Adipocyte (in vitro differentiated cells): ENCODE measurements around the gene LIPG.
"Not testable (repeated sequence)": the region's sequence is repeated elsewhere in the genome, so short reads cannot be mapped to it uniquely, and the experiment has no call there.

ENCODE experiments used
- DNase-seq: peaks from one replicate; pipeline ENCODE4 v3.0.0-alpha.2; 2015; ENCODE audit warnings: low read depth
- H3K27me3 ChIP-seq: replicated peaks from 2 replicates; pipeline ENCODE4 v1.7.0; 2013; ENCODE audit warnings: mild to moderate bottlenecking, low read length, moderate library complexity; ENCODE audit not compliant: control insufficient read depth, insufficient read depth
- H3K36me3 ChIP-seq: 2 replicates; pipeline ENCODE4 v1.7.0; 2013; ENCODE audit warnings: low read length, mild to moderate bottlenecking, moderate library complexity; ENCODE audit not compliant: control insufficient read depth, insufficient read depth, severe bottlenecking
- H3K4me1 ChIP-seq: 2 replicates; pipeline ENCODE4 v1.7.0; 2013; ENCODE audit warnings: mild to moderate bottlenecking, low read length, moderate library complexity; ENCODE audit not compliant: control insufficient read depth, insufficient read depth
- H3K4me3 ChIP-seq: 2 replicates; pipeline ENCODE4 v1.7.0; 2013; ENCODE audit warnings: mild to moderate bottlenecking, low read length, moderate library complexity
- H3K9ac ChIP-seq: 2 replicates; pipeline ENCODE4 v1.7.0; 2013; ENCODE audit warnings: mild to moderate bottlenecking, low read length, moderate library complexity
- H3K9me3 ChIP-seq: 2 replicates; pipeline ENCODE4 v1.7.0; 2013; ENCODE audit warnings: mild to moderate bottlenecking, low read length, moderate library complexity; ENCODE audit not compliant: control insufficient read depth

LIPG gene

GRCh38 chr18:49564518-49564834 lies 2.6 kb downstream of the LIPG start:
- Histone ChIP-seq H3K9ac (no peak overlapping the region), H3K4me3 (no peak overlapping the region), H3K36me3 (no peaks in the 10 kb centered on the region), H3K9me3 (no peaks in the 10 kb centered on the region), H3K4me1 (peaks cover 27% of the 10 kb centered on the region), H3K27me3 (peaks cover 16% of the 10 kb centered on the region)
- no peak for DNase-seq

- peaks cover 15% of the 10 kb centered on the region for H3K27me3 ChIP-seq
- peaks cover 27% of the 10 kb centered on the region for H3K4me1 ChIP-seq
- no peak overlapping the region for H3K9ac ChIP-seq
- no peak for DNase-seq
- H3K9me3 ChIP-seq: no peaks in the 10 kb centered on the region
- no peaks in the 10 kb centered on the region for H3K36me3 ChIP-seq
- no peak overlapping the region for H3K4me3 ChIP-seq
Observed at GRCh38 chr18:49565101-49565500, 3.2 kb downstream of the LIPG start.

GRCh38 chr18:49565612-49566011 lies 3.8 kb downstream of the LIPG start:
- peaks cover 27% of the 10 kb centered on the region for H3K4me1 ChIP-seq
- peaks cover 10% of the 10 kb centered on the region for H3K27me3 ChIP-seq
- H3K4me3 ChIP-seq: no peak overlapping the region
- no peaks in the 10 kb centered on the region for H3K9me3 ChIP-seq
- no peaks in the 10 kb centered on the region for H3K36me3 ChIP-seq
- no peak overlapping the region for H3K9ac ChIP-seq
- DNase-seq: peak; percentile 35

GRCh38 chr18:49566217-49566770 lies 4.4 kb downstream of the LIPG start:
- peaks cover 3% of the 10 kb centered on the region for H3K27me3 ChIP-seq
- DNase-seq: no peak
- no peaks in the 10 kb centered on the region for H3K9me3 ChIP-seq
- H3K36me3 ChIP-seq: no peaks in the 10 kb centered on the region
- no peak overlapping the region for H3K4me3 ChIP-seq
- peaks cover 22% of the 10 kb centered on the region for H3K4me1 ChIP-seq
- no peak overlapping the region for H3K9ac ChIP-seq

- Histone ChIP-seq H3K9me3 (no peaks in the 10 kb centered on the region), H3K27me3 (no peaks in the 10 kb centered on the region), H3K4me1 (peaks cover 17% of the 10 kb centered on the region), H3K4me3 (no peak overlapping the region), H3K36me3 (no peaks in the 10 kb centered on the region), H3K9ac (no peak overlapping the region)
- no peak for DNase-seq
Observed at GRCh38 chr18:49566985-49567384, 5.1 kb downstream of the LIPG start.

GRCh38 chr18:49569724-49570123 lies 7.9 kb downstream of the LIPG start:
- Histone ChIP-seq H3K9me3 (no peaks in the 10 kb centered on the region), H3K4me1 (peaks cover 11% of the 10 kb centered on the region), H3K4me3 (no peak overlapping the region), H3K9ac (no peak overlapping the region), H3K36me3 (no peaks in the 10 kb centered on the region), H3K27me3 (no peaks in the 10 kb centered on the region)
- DNase-seq: no peak

GRCh38 chr18:49570836-49571235 lies 9.0 kb downstream of the LIPG start:
- DNase-seq: no peak
- H3K27me3 ChIP-seq: no peaks in the 10 kb centered on the region
- no peaks in the 10 kb centered on the region for H3K36me3 ChIP-seq
- H3K4me3 ChIP-seq: no peak overlapping the region
- peaks cover 5% of the 10 kb centered on the region for H3K4me1 ChIP-seq
- no peak overlapping the region for H3K9ac ChIP-seq
- H3K9me3 ChIP-seq: no peaks in the 10 kb centered on the region

- Histone ChIP-seq H3K27me3 (no peaks in the 10 kb centered on the region), H3K36me3 (no peaks in the 10 kb centered on the region), H3K4me1 (no peaks in the 10 kb centered on the region), H3K9ac (no peak overlapping the region), H3K9me3 (no peaks in the 10 kb centered on the region), H3K4me3 (no peak overlapping the region)
- no peak for DNase-seq
Observed at GRCh38 chr18:49572611-49573345, 10.9 kb downstream of the LIPG start.

GRCh38 chr18:49573835-49574234 lies 12.0 kb downstream of the LIPG start:
- no peaks in the 10 kb centered on the region for H3K4me1 ChIP-seq
- H3K4me3 ChIP-seq: no peak overlapping the region
- no peak overlapping the region for H3K9ac ChIP-seq
- H3K27me3 ChIP-seq: no peaks in the 10 kb centered on the region
- no peaks in the 10 kb centered on the region for H3K36me3 ChIP-seq
- DNase-seq: no peak
- H3K9me3 ChIP-seq: no peaks in the 10 kb centered on the region

GRCh38 chr18:49579041-49579440 lies 17.2 kb downstream of the LIPG start:
- H3K4me1 ChIP-seq, H3K27me3 ChIP-seq, H3K9ac ChIP-seq, DNase-seq, H3K36me3 ChIP-seq, H3K9me3 ChIP-seq, H3K4me3 ChIP-seq: not testable (repeated sequence)

GRCh38 chr18:49579583-49579982 lies 17.7 kb downstream of the LIPG start:
- not testable (repeated sequence) for H3K9me3 ChIP-seq, H3K36me3 ChIP-seq, H3K9ac ChIP-seq, H3K4me1 ChIP-seq, H3K27me3 ChIP-seq, H3K4me3 ChIP-seq, DNase-seq

GRCh38 chr18:49580279-49580678 lies 18.4 kb downstream of the LIPG start:
- Histone ChIP-seq H3K36me3 (no peaks in the 10 kb centered on the region), H3K9ac (no peak overlapping the region), H3K27me3 (peaks cover 6% of the 10 kb centered on the region), H3K4me1 (no peaks in the 10 kb centered on the region), H3K4me3 (no peak overlapping the region), H3K9me3 (no peaks in the 10 kb centered on the region)
- DNase-seq: no peak
